ENCODE results near the gene MS4A15.

GRCh38 chr11:60803273-60803936 is 46.7 kb downstream of the MS4A15 start:
- TF ChIP-seq CTCF (IDR thresholded peaks at IDR 0.05 in 2 of 3, conservative IDR thresholded peaks at IDR 0.05 in 1 of 3; ENCODE audit: control insufficient read depth in 2 of 3, extremely low read depth in 1 of 3, insufficient read depth in 1 of 3, low read depth in 3 of 3, low read length in 3 of 3) (no peak), ETV6 (conservative IDR thresholded peaks at IDR 0.05 in 1 of 2, IDR thresholded peaks at IDR 0.05 in 1 of 2; ENCODE audit: borderline replicate concordance in 1 of 2, low read depth in 1 of 2) (no peak), SIN3A (IDR thresholded peaks at IDR 0.05; ENCODE audit: low read depth, low read length) (no peak), MTA2 (IDR thresholded peaks at IDR 0.05; ENCODE audit: low read depth) (no peak), LARP7 (IDR thresholded peaks at IDR 0.05) (no peak), PML (IDR thresholded peaks at IDR 0.05; ENCODE audit: low read length) (no peak), POLR2A (IDR thresholded peaks at IDR 0.05; ENCODE audit: low read depth, low read length) (no peak), TCF7 (IDR thresholded peaks at IDR 0.05; ENCODE audit: borderline replicate concordance) (no peak), ZNF274 (IDR thresholded peaks at IDR 0.05; ENCODE audit: insufficient read depth, insufficient read length) (no peak), EZH2 (IDR thresholded peaks at IDR 0.05; ENCODE audit: borderline replicate concordance, control insufficient read depth, low read depth, low read length) (no peak), HDGF (IDR thresholded peaks at IDR 0.05) (no peak)

Data from GM12878 (cell line).